Ectodermal cell (in vitro differentiated cells): Measurements from ENCODE around the gene PFDN4.
"Not testable (repeated sequence)": the region's sequence is repeated elsewhere in the genome, so short reads cannot be mapped to it uniquely, and the experiment has no call there.

ENCODE experiments used
- H3K27ac ChIP-seq: 2 replicates; pipeline ENCODE4 v1.7.0; 2013; ENCODE audit warnings: mild to moderate bottlenecking, low read depth, low read length; ENCODE audit not compliant: insufficient read depth, poor library complexity, severe bottlenecking
- H3K27me3 ChIP-seq: 2 replicates; pipeline ENCODE4 v1.7.0; 2013; ENCODE audit warnings: mild to moderate bottlenecking, low read length; ENCODE audit not compliant: insufficient read depth, control insufficient read depth, poor library complexity, severe bottlenecking
- H3K36me3 ChIP-seq: one replicate; pipeline ENCODE4 v1.7.0; 2013; ENCODE audit warnings: low read length; ENCODE audit not compliant: control insufficient read depth, insufficient read depth
- H3K4me1 ChIP-seq: one replicate; pipeline ENCODE4 v1.7.0; 2013; ENCODE audit warnings: low read length; ENCODE audit not compliant: control insufficient read depth, insufficient read depth
- H3K4me3 ChIP-seq: 2 replicates; pipeline ENCODE4 v1.7.0; 2013; ENCODE audit warnings: low read depth, low read length, control low read depth; ENCODE audit not compliant: insufficient read depth
- H3K9me3 ChIP-seq: 2 replicates; pipeline ENCODE4 v1.7.0; 2013; ENCODE audit warnings: mild to moderate bottlenecking, low read length, moderate library complexity; ENCODE audit not compliant: control insufficient read depth
- WGBS, 2 experiments: methylation state at CpG; one replicate each; pipeline ENCODE4 v1.1.7; 2013; ENCODE audit warnings: missing lambda C conversion rate in 2 of 2; 5-methylcytosine and 5-hydroxymethylcytosine counted together

The PFDN4 gene

DNA sequence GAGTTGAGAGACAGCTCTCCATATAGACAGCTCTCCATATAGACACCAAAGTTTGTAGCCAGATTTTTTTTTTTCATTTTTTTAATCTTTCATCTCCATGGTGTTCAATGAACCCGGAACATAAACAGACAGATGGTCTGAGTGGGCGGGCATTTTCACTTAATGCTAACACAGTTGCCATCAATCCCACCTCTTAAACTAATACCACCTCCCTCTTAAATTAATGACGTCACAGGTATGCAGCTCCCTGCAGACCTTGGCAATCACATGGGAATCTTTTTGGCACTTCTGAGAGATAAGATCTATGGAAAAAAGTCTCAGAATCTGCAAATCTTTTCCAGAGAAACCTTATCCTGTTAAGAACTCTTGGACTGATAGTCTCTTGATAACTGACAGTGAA lies 43.2 kb downstream of the PFDN4 start:
- H3K4me3 ChIP-seq: no peak overlapping the region
- WGBS, 2 experiments: 92 to 99% methylated on average over 3 of the region's 3 CpGs
- no peaks in the 10 kb centered on the region for H3K36me3 ChIP-seq
- H3K27me3 ChIP-seq: no peaks in the 10 kb centered on the region
- no peak overlapping the region for H3K27ac ChIP-seq
- H3K4me1 ChIP-seq: no peaks in the 10 kb centered on the region
- no peaks in the 10 kb centered on the region for H3K9me3 ChIP-seq

DNA sequence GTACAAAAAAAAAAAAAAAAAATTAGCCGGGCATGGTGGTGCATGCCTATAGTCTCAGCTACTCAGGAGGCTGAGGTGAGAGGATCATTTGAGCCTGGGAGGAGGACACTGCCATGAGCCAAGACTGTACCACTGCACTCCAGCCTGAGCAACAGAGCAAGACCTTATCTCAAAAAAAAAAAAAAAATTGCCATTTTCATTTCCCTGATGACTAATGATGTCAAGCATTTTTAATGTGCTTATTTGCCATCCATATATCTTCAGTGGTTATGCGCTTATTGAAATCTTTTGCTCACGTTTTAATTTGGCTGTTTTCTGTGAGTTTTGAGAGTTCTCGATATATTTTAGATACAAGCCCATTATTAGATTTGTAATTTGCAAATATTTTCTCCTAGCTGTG lies 46.7 kb downstream of the PFDN4 start:
- Histone ChIP-seq H3K27ac (no peak overlapping the region), H3K4me1 (no peaks in the 10 kb centered on the region), H3K27me3 (no peaks in the 10 kb centered on the region), H3K4me3 (no peak overlapping the region), H3K36me3 (no peaks in the 10 kb centered on the region), H3K9me3 (no peaks in the 10 kb centered on the region)
- 93 to 96% methylated on average over 2 to 4 of the region's 4 CpGs for WGBS, 2 experiments

DNA sequence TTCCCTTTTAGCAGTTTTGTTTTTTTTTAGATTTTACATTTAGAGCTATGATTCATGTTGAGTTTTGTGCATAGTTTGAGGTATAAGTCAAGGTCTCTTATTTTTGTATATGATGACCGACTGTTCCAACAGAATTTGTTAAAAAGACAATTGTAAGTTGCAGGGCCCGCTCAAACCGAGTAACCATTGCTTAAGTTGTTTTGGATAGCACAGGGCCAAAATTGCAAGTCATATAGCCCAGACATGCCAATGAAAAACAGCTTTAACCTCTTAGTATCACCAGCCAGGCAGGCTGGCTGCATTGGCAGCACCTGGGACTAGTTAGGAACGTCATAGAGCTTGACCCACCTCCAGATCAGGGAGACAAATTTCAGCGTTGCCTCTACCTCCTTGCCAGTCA lies 47.3 kb downstream of the PFDN4 start:
- no peaks in the 10 kb centered on the region for H3K36me3 ChIP-seq
- no peaks in the 10 kb centered on the region for H3K4me1 ChIP-seq
- H3K4me3 ChIP-seq: no peak overlapping the region
- WGBS, 2 experiments: 92 to 94% methylated on average over 5 of the region's 5 CpGs
- no peak overlapping the region for H3K27ac ChIP-seq
- H3K27me3 ChIP-seq: no peaks in the 10 kb centered on the region
- H3K9me3 ChIP-seq: no peaks in the 10 kb centered on the region

DNA sequence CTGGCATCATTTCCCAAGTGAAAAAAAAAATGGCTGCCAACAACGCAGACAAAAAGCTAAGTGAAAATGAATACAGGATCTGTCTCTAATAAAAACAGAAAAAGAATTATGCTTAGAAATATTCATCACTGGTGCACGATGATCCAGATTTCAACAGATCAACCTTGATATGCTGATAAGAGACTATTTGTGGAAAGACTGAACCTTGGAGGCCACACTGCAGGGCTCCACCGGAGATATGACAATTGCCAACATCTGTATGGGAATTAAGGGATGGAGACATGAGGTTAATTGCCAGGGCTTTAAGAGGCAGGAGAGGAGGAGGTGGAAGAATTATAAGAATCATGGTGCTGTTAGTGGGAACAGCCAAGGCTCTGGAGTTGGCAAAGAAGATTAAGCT lies 48.3 kb downstream of the PFDN4 start:
- no peaks in the 10 kb centered on the region for H3K36me3 ChIP-seq
- H3K4me3 ChIP-seq: no peak overlapping the region
- WGBS, 2 experiments: 94 to 98% methylated on average over 3 of the region's 3 CpGs
- H3K4me1 ChIP-seq: no peaks in the 10 kb centered on the region
- no peaks in the 10 kb centered on the region for H3K9me3 ChIP-seq
- no peak overlapping the region for H3K27ac ChIP-seq
- no peaks in the 10 kb centered on the region for H3K27me3 ChIP-seq

DNA sequence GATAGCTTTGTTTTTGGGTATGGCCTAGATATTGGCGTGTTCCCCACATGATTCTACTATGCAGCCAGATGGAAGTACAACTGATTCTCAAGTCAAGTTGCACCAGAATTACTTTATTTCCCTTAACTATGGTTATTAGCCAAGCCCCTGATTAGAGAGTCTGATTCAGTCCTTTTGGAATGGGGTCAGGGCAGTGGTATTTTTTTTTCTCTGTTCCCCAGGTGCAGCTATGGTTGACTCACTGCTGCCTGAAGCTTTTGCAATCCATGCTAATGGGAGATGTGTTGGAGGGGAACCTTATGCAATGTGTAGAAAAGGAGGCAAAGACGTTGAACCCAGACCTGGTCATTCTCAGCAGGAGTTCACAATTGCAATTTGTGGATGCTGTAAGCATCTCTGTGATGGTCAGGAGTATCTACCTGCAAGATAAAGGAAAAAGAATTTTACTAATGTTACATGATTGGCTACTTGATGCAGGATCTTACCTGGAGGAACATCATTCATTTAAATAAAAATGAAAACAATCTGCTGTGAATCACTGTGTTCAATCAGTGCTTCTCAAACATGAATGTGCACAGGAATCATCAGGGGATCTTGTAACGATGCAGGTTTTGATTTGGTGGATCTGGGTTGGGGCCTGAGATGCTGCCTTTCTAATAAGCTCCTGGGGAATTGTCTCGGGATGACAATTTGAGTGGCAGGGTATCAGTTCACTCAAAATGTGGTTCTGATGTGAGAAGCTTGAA lies 49.4 kb downstream of the PFDN4 start:
- H3K27me3 ChIP-seq: no peaks in the 10 kb centered on the region
- H3K9me3 ChIP-seq: no peaks in the 10 kb centered on the region
- no peak overlapping the region for H3K27ac ChIP-seq
- H3K4me1 ChIP-seq: no peaks in the 10 kb centered on the region
- 81 to 82% methylated on average over 4 of the region's 4 CpGs for WGBS, 2 experiments
- no peak overlapping the region for H3K4me3 ChIP-seq
- no peaks in the 10 kb centered on the region for H3K36me3 ChIP-seq

DNA sequence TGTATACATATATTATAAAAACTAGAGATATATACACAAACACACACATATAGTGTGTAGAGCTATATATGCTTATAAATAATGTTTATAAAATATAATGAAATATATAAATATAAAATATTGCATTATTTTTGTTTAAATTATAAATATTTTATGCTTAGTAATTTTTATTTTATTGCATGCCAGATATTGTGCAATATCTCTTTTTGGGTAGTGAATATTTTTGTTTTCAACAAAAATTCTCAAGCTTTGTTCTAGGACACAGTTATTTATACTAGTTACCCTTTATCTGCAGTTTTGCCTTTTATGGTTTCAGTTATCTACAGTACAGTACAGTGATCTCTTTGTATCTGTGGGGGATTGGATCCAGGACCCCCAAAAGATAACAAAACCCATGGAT lies 52.2 kb downstream of the PFDN4 start:
- no peak overlapping the region for H3K27ac ChIP-seq
- H3K27me3 ChIP-seq: no peaks in the 10 kb centered on the region
- no peaks in the 10 kb centered on the region for H3K9me3 ChIP-seq
- no peaks in the 10 kb centered on the region for H3K4me1 ChIP-seq
- no peak overlapping the region for H3K4me3 ChIP-seq
- no peaks in the 10 kb centered on the region for H3K36me3 ChIP-seq

DNA sequence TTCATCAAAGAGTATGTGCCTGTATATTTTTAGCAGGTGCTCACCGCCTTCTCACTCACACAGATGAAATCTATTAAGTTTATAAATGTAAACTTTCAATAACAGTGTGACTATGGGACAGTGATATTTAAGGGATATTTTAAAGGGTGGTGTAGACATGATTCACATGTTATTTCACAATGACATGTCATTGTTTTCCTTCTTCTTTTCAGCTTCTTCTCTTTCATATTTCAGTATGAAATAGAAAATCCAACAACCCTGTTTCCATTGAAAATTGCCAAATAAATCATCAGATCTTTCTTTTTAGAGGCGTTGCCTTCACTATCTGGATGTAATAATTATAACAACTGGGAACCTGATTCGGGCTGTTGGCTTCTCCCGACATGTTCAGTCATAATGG lies 54.8 kb downstream of the PFDN4 start:
- no peak overlapping the region for H3K4me3 ChIP-seq
- no peaks in the 10 kb centered on the region for H3K27me3 ChIP-seq
- H3K4me1 ChIP-seq: peaks cover 6% of the 10 kb centered on the region
- no peak overlapping the region for H3K27ac ChIP-seq
- 90 to 96% methylated on average over 3 of the region's 4 CpGs for WGBS, 2 experiments
- no peaks in the 10 kb centered on the region for H3K36me3 ChIP-seq
- H3K9me3 ChIP-seq: no peaks in the 10 kb centered on the region

DNA sequence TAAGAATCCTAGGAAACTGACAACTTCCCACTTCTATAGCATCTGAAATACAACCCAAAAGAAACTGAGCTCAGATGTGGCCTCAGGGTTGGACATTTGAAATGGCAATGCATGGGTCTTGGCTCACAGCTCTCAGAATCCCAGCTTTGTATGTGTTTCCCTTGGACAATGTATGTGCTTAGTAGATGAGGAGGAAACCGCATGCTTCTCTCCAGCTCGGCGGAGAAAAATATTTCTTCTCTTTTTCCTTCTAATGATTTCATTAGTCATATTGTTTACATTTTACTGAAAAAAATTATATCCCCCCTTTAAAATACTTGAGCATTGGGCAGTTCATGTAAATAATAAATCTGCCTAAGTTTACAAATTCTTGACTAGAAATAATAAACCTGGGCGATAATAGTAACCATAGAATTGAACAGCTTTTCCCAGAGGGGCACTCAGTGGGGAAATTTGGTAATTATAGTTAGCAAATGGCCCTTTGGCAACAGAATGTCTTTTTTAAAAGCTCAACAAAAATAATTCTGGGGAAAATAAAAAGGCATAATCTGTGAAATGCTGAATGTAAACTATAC lies 55.3 kb downstream of the PFDN4 start:
- H3K4me1 ChIP-seq: peaks cover 10% of the 10 kb centered on the region
- WGBS, 2 experiments: 66 to 100% methylated on average over 1 to 2 of the region's 4 CpGs
- H3K36me3 ChIP-seq: no peaks in the 10 kb centered on the region
- no peaks in the 10 kb centered on the region for H3K9me3 ChIP-seq
- no peak overlapping the region for H3K4me3 ChIP-seq
- no peak overlapping the region for H3K27ac ChIP-seq
- H3K27me3 ChIP-seq: no peaks in the 10 kb centered on the region

DNA sequence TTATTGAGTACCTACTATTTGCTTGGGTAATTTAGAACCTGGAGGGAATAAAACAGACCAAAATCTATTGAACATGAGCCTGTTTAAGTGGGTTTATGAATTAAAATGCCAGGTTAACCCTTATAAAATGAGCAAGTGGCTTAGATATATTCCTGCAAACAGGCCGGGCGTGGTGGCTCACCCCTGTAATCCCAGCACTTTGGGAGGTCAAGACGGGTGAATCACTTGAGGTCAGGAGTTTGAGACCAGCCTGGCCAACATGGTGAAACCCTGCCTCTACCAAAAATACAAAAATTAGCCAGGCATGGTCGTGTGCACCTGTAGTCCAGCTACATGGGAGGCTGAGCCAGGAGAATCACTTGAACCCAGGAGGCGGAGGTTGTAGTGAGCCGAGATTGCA lies 57.9 kb downstream of the PFDN4 start:
- H3K27ac ChIP-seq, H3K36me3 ChIP-seq, H3K9me3 ChIP-seq, H3K4me3 ChIP-seq, H3K27me3 ChIP-seq: not testable (repeated sequence)
- 89 to 92% methylated on average over 6 of the region's 6 CpGs for WGBS, 2 experiments
- H3K4me1 ChIP-seq: peaks cover 12% of the 10 kb centered on the region

DNA sequence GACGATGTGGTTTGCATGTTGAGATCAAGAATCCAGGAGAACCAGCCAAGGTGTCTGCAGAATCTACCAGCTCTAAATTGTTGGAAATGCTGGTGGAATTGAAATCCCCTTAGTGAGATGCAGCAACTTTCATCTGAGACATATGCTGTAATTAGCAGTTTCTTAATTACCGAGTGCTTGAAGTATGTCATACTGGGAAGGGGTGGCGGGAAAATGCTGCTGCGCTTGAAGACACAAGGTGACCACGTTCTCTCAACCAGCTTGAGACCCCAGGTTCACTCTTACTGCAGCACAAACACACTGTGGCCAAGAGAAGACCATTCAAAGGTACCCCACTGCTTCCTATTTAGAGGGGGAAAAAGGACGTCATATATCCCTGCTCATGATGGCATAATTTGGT lies 59.0 kb downstream of the PFDN4 start:
- H3K9me3 ChIP-seq: no peaks in the 10 kb centered on the region
- no peaks in the 10 kb centered on the region for H3K36me3 ChIP-seq
- H3K27me3 ChIP-seq: no peaks in the 10 kb centered on the region
- WGBS, 2 experiments: 89 to 90% methylated on average over 6 of the region's 6 CpGs
- peaks cover 12% of the 10 kb centered on the region for H3K4me1 ChIP-seq
- no peak overlapping the region for H3K27ac ChIP-seq
- H3K4me3 ChIP-seq: no peak overlapping the region
